HG03565 (cell line): ENCODE results near the gene TEX53.

Experiments
- ATAC-seq: cut with Tn5 transposase; IDR thresholded peaks from one replicate; pipeline ENCODE4 v1.9.1; 2021; ENCODE audit warnings: mild to moderate bottlenecking, moderate library complexity; ENCODE audit not compliant: unreplicated experiment

Gene TEX53

DNA sequence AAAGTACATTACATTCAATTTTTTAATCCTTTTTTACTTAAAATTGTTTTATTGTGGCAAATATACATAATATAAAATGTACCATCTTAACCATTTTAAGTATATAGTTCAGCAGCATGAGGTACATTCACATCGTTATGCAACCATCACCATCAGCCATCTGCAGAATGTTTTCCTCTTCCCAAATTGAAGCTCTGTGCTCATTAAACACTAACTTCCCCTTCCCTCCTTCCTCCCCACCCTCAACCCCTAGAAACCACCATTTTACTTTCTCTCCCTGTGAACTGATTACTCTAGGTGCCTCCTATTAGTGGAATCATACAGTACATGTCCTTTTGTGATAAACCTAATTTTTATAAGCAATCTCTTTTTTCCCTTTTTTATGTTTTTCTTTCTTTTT, 15.6 kb downstream of the TEX53 start:
- ATAC-seq, result no peak

DNA sequence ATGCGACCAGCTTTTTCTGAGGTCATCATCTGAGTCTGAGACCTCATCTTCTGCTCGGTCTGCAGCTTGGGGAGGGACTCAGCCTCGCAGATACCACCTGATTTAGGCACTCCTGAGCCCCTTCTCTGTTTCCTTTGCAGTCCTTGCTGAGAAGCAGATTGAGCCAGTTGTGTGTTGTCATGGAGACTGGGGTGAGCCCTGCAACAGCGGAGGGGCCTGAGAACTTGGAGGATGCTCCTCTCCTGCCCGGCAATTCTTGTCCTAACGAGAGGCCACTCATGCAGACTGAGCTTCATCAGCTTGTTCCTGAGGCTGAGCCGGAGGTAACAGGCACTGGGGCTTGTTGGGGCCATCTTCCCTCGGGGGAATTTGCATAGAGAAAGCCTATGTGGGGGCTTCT, 19.2 kb downstream of the TEX53 start:
- no peak for ATAC-seq

DNA sequence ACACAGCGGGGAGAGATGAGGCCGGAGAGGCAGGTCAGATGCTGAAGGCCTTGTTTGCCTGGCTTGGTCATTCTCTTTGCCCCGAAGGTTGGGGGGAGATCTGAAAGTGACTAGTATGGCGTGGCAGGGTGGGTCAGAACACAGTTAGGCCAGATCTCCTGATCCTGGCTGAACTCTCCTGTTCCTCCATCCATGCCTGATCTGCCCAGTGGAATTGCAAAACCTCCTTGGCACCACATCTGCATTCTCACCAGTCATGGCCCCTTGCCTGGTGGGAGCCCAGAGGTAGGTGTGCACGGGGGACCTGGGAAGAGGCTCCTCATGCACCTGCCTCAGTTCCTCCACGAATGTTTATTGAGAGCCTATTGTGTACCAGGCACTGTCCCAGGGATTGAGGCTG, 23.2 kb downstream of the TEX53 start:
- ATAC-seq, result no peak

DNA sequence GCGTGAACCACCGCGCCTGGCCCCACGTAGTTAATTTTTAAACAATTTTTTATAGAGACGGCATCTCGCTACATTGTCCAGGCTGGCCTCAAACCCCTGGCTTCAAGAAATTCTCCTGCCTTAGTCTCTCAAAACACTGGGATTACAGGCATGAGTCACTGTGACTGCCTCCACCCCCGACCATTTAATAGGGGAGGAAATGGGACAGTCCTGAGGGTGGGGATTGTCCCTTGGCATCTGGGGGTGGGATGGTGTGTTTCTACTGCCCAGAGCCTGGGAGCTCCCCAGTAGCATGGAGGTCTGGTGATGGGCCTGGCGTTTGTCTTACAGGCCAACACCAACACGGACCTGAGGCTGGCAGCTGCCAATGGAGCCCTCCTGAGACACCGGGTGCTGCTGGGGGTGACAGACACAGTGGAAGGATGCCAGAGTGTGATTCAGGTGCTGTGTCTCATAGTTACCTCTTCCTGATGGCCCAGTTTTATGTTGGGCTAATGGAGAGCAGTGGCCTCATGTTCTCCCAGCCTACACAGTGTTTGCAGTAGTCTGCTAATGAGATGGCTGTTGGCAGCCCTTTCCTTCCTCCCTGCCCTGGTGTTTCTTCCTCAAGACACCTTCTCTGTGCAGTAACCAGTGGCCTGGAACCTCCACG, 24.0 kb downstream of the TEX53 start:
- no peak for ATAC-seq

DNA sequence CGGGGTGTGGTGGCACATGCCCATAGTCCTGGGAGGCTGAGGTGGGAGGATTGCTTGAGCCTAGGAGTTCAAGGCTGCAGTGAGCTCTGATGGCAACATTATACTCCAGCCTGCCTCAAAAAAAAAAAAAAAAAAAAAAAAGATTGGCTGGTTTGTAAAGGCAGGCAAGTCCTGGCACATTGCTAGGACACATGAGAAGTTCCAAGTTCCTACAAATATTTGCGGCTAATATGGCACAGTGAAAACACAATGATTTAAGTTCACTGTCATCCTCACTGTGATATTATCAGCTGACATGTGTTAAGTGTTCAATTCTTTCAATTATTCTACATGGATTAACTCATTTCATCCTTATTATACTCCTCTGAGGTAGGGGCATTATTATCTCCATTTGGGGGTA, 26.4 kb downstream of the TEX53 start:
- no peak for ATAC-seq

DNA sequence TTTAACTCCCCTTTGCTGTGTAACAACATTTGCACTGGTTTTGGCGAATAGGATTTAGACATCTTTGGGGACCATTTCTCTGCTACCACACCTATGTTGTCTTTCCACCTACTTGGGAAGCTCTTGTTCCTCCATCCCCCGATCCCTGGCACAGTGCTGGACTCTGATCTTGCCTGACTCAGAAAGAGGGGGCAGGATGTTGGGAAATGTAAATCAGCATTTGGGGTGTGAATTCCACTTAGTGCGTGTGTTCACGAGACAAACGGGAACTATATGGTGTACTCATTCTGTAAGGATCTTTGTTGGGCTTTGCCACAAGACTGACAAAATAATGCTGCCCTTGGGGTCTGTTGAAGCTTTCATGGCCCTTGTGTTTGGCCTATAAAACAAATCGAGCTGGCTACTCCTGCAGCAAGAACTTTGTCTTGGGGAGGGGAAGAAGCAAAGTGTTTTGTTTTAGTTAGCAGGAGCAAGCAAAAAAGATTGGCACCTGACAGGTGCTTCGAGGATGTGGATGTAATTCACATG, 28.0 kb downstream of the TEX53 start:
- no peak for ATAC-seq

DNA sequence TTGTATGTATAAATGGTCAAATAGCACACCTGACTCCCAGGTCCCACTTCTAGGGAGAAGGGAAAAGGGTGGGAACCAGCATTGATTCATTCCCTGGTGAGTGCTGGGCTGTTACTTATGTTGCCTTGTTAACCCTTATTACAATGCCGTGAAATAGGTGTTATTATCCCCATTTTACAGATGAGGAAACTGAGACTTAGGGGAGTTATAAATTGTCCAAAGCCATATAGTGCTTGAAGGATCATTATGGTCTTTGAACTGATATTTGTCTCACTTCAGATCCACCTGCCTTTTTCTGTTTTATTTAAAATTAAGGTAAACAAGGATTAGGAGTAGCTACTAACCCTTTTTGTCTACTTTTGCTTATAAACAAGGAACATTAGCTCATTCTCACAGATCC, 30.1 kb downstream of the TEX53 start:
- ATAC-seq, result no peak

DNA sequence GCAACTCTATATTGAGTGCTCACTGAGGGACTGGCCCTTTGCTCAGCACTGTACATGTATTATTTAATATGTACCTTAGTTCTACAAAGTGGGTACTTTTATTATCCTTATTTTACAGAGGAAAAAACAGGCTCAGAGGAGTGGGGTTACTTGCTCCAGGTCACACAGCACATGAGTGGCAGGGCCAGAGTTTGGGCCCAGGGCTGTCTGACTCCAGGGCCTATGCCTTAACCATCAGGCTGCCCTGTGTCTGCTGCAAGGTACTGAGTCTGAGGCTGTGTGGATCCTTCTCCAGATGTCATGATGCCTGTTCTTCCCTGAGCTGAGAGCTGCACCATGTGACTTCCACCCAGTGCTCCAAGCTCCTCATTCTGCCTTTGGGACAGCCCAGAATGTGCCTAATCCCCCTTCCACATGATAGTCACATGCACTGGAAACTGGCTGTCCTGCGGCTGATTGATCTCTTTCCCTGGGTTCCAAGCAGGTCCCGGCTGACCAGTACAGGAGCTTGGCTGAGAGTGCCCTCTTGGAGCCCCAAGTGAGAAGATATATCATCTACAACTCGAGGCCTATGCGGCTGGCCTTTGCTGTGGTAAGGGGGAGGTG, 31.1 kb downstream of the TEX53 start:
- ATAC-seq, result no peak

DNA sequence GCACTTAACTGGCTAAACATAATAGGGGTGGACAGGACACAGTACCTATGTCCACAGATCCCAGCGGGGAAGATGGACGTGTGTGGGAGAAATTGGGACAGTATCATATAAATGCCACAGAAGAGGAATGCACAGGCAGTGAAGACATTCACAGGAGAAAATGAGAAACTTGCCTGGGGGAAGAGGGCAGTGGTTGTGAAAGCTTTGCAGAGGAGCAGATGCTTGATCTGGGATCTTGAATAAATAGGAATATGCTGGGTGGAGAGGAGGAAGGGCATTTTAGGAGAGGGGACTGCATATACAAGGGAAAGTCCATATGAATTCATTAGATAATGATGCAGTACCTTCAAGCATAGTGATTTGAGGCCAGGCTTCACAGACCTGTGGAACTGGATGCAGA, 32.9 kb downstream of the TEX53 start:
- ATAC-seq, result no peak

DNA sequence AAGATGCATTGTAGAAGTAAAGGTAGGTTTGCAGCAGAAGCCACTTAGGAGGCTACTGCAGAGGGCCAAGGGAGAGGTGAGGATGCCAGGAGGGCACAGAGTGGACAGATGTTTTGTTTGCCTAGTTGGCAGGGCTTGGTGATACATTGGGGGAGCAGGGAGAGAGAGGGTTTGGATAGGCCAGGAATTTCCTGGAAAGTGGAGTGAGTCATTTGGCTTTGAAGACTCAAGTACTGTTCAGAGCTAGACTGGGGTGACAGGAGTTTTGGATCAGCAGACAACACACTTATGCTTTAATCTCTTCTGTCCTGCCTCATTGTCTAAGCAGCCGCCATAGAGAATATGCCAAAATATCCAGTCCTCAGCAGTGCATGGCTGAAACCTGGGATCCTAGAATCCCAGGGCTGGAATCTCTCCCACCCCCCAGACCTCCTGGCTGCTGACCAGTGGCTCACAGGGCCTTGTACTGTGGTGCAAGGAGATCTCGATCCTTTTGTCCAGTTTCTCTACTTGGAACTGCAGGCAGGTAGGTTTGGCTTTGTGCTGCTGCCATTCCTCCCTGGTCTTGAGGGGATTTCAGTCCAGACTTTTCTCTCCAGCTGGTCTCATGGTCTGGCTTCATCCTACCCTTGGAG, 35.5 kb downstream of the TEX53 start:
- ATAC-seq, result no peak

DNA sequence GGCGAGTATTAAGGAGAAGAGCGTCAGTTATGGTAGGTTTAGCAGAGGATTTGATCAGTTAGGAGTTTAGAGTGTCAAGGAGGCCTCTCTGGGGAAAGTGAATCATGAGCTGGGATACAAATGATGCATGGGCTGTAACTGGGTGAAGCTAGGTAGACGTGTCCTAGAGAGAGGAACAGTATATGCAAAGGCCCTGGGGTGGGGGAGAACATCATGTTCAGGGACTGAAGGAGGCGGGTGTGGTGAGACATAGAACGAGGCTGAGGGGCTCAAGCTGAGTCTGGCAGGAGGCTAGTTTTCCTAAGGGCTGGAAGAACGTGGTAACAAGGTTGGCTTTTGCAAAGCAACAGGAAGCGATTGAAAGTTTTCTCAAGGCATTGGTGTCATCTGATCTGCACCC, 36.0 kb downstream of the TEX53 start:
- ATAC-seq, result no peak

DNA sequence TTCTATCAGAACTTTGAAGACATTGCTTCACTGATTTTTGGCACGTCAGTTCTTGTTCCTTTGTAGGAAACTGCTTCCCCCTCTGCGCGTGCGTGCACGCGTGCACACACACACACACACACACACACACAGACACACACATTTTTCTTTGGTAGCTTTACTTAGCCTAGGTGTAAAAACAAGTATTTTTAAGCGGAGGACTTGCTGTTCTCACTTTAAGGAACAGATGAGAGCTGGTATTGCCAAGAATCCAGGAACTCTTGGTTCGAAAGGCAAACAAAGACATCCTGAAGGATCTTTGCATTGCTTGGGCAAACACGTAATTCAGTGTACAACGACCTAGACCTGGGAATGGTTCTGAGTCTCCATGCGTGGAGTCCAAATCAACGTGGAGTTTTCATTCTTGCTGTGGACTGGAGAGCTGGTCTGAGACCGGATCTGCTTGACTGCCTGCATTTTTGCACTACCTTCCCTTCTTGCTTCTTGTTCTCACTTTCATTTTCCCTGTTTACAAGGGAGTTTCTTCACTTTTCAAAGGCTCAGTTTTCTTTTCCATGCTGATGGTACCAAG, 38.3 kb downstream of the TEX53 start:
- peak; percentile 42 for ATAC-seq

DNA sequence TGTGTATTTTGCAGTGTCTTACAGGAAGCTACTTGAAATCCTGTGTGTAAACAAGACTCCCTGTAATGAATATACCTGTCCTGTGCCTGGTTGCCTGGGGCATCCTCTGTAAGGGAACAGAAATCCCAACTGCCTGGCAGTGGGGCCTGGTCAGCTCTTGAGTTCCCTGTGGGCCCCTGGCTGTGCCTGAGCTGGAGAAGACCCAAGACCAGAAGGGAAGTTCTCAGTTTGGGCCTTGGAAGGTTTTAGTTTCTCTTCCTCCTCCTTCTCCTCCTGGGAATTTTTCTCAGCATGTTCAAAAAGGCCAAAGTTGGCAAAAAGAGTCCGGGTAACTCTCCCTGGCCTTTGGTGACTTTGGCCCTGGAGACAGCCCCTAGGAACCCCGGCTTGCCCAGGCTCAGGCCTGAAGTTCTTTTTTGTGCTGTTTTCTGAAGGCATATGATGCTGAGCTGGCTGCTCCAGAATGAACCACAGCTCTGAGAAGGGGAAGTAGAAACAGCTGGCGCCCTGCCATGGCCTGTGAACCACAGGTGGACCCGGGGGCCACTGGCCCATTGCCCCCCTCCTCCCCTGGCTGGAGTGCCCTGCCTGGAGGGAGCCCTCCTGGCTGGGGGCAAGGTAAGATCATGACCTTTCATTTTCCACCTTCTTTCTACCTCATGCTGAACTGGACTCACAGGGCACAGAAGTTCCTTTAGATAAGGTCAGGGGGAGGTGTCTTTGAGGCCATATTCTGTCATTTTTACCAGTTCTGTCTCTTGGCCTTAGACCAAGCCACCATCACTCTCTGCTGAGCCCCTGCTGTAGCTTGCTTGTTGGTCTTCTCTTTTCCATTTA, 40.7 kb downstream of the TEX53 start:
- peak; percentile 62 for ATAC-seq

DNA sequence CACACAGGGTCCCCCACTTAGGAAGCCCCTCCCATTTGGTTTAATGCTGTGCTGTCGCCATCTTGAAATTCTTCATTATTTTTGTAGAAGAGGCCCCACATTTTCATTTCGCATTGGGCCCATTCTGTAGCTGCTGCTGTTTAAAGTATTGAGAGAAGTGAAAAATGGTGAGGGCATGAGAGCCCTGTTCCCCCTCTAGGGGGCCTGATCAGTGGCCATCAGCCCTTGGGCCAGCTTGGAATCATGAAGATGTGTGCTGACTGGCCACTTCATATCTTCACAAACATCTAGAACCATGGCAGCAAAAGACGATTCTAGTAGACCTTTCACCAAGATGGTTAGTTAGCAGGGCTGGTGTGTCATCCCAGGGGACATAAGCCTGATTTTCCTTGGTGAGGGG, 43.2 kb downstream of the TEX53 start:
- ATAC-seq, result no peak

DNA sequence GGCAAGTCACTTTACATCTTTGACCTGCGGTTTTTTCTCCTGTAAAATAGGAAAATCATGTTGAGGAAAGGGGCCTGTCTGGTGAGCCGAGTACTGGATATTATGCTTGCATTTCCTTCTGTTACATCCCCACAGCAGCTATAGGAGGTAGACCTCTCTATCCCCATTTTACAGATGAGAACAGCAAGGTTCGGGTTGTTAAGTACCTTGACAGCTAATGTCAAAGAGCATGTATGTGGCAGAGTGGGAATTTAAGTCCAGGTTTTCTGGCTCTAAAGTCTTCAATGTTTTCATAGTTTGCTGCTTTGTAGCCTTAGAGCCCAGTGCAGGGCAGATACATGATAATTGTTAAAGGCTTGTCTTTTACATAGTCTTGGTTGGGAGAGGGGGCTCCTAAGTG, 43.7 kb downstream of the TEX53 start:
- no peak for ATAC-seq

DNA sequence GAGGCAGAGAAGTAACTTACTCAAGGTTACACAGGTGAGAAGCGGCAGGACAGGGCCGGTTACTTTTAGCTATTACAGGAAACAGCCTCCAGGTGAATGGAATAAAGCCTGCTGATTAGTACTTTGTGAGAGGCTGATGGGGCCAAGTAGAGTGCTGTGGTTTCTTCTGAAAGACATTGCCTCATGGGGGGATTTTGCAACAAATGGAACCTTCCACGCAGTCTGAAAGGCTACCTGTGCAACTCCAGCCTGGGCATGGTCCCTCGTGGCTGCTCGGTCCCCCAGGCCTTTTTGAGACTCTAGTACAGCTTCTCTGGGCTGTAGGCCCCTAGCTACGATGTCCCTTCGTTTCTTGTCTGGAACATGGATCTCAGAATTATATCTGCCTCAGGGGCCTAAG, 44.5 kb downstream of the TEX53 start:
- ATAC-seq, result no peak

DNA sequence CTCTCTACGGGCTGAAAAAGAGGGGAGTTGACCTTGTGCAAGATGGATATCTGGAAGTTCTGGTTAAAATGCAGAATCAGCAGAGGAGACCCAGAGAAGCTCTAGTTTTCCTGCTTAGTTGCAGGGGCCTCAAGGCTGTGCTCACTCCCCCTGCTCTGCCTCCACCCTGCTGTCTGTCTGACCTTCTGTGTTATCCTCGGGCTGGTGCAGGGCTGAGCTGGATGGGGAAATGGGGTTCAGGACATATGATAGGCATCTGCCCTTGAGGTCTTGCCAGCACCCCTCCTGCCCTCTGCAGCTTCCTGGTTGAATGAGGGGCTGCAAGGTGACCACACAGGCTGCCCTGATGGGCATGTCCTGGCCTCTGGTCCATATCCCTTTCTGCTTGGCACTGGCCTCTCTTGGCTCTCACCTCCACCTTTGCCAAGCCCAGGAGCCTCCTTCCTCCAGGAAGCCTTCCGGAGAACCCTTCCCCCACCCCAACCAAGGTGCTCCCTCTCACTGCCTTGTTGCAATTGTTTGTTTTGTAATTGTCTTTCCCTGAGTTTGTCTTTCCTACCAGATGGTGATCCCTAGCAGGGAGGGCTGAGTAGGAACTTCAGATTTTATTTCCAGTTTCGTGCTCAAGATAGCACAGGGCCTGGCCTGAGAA, 45.2 kb downstream of the TEX53 start:
- ATAC-seq, result no peak

DNA sequence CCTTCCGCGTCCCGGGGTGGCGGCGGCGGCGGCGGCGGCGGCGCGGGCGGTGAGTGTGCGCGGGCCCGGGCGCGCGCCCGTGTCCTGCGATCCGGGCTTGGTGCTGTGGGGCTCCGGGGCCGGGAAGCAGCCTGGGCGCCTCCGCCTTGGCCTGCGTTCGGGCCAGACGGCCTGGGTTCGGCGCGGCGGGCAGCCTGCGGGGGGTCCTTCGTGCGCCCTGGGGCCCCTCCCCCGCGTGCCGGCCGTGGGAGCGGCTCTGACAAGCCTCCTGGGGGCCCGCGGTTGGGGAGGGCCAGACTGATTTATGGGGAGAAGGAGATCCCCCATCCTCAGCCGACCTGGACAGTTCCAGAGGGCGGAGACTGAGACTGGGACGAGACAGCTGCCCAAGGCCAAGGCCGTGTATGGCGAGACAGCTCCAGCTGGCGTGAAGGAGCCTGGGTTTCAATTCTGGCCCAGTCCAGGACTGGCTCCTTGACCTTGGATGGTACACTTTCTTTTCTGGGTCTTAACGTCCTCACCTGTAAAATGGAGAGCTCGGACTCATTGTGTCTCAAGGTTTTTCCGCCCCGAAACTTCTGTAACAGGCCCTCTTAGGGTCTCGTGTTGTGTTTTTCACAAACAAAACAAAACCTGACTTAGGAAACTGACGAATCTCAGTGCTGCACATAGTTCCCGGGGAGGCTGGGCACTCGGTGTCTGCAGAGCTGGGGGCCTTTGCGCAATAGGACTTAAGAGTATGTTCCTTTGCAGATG, 45.9 kb downstream of the TEX53 start:
- ATAC-seq, result peak; percentile 19

DNA sequence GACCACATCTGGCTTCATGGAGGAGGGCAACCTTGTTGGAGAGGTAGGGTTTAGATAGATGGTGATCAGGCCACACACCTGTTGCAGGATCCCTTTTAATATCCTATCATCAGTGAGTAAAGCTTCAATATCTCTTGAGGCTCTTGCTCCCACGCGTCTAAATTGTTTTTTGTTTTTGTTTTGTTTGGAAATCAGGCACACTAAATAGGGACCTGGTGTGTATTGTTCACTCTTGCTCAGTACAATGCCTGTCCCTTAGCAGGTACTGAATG, 49.1 kb downstream of the TEX53 start:
- ATAC-seq, result no peak
